ENCODE results near the gene MYO5A.

GRCh38 chr15:52369030-52369429 is 159.7 kb downstream of the MYO5A start:
- TF ChIP-seq CTCF (IDR thresholded peaks at IDR 0.05; ENCODE audit: insufficient read depth, low read length) (no peak), GABPA (IDR thresholded peaks at IDR 0.05; ENCODE audit: low read depth) (no peak), REST (IDR thresholded peaks at IDR 0.05; ENCODE audit: insufficient replicate concordance, low read depth) (no peak), POLR2AphosphoS5 (IDR thresholded peaks at IDR 0.05; ENCODE audit: low read depth) (no peak)
